ENCODE data around the gene MAPKAPK2. TPM values are rescaled to one million over a fixed set of nuclear protein-coding genes. Genes with fewer than 3 reads are reported as not detected.
A peak's percentile ranks its signal among the peaks of the same experiment; 100 is the strongest.

Gene MAPKAPK2
- total RNA-seq, 1 donor from 2014 or later: 63.1 TPM

GRCh38 chr1:206709322-206709721 is 24.6 kb downstream of the MAPKAPK2 start:
- Mint-ChIP-seq H3K9me3 (no peaks in the 10 kb centered on the region), H3K36me3 (no peaks in the 10 kb centered on the region), H3K4me1 (ENCODE audit: unreplicated experiment) (peaks cover 57% of the 10 kb centered on the region), H3K27ac (peak overlapping the region; percentile 15), H3K4me3 (no peak overlapping the region), H3K27me3 (no peaks in the 10 kb centered on the region)
- TF ChIP-seq, protein P1, sequence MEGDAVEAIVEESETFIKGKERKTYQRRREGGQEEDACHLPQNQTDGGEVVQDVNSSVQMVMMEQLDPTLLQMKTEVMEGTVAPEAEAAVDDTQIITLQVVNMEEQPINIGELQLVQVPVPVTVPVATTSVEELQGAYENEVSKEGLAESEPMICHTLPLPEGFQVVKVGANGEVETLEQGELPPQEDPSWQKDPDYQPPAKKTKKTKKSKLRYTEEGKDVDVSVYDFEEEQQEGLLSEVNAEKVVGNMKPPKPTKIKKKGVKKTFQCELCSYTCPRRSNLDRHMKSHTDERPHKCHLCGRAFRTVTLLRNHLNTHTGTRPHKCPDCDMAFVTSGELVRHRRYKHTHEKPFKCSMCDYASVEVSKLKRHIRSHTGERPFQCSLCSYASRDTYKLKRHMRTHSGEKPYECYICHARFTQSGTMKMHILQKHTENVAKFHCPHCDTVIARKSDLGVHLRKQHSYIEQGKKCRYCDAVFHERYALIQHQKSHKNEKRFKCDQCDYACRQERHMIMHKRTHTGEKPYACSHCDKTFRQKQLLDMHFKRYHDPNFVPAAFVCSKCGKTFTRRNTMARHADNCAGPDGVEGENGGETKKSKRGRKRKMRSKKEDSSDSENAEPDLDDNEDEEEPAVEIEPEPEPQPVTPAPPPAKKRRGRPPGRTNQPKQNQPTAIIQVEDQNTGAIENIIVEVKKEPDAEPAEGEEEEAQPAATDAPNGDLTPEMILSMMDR (conservative IDR thresholded peaks at IDR 0.05): no peak
- DNase-seq (ENCODE audit: extremely low spot score, unreplicated experiment): no peak

GRCh38 chr1:206709772-206710459 is 25.2 kb downstream of the MAPKAPK2 start:
- Mint-ChIP-seq H3K36me3 (no peaks in the 10 kb centered on the region), H3K9me3 (no peaks in the 10 kb centered on the region), H3K4me3 (no peak overlapping the region), H3K4me1 (ENCODE audit: unreplicated experiment) (peaks cover 54% of the 10 kb centered on the region), H3K27ac (no peak overlapping the region), H3K27me3 (no peaks in the 10 kb centered on the region)
- DNase-seq (ENCODE audit: extremely low spot score, unreplicated experiment): no peak
- TF ChIP-seq, protein P1 (conservative IDR thresholded peaks at IDR 0.05): no peak

DNA sequence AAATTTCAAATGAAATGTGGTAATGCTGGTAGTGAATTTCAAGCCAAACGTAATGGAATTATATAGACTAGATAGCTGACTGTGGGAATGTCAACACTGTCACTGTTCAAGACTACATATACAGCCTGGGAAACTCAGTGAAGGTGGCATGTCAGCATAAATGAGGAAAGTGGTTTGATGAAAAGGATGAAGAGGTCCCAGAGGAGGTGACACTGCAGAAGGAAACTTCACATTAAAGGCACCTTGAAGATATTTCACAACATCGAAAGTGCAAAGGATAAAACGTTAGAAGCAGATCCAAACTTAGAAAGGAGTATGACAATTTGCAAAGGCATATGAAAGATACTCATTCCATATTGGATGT is 25.7 kb downstream of the MAPKAPK2 start:
- Mint-ChIP-seq H3K4me3 (no peak overlapping the region), H3K27ac (no peak overlapping the region), H3K36me3 (no peaks in the 10 kb centered on the region), H3K9me3 (no peaks in the 10 kb centered on the region), H3K4me1 (ENCODE audit: unreplicated experiment) (peaks cover 50% of the 10 kb centered on the region), H3K27me3 (no peaks in the 10 kb centered on the region)
- no peak for DNase-seq (ENCODE audit: extremely low spot score, unreplicated experiment)
- TF ChIP-seq, protein P1 (conservative IDR thresholded peaks at IDR 0.05): no peak

- no peaks in the 10 kb centered on the region for H3K9me3 Mint-ChIP-seq
- H3K4me3 Mint-ChIP-seq: no peak overlapping the region
- TF ChIP-seq, protein P1 (conservative IDR thresholded peaks at IDR 0.05): no peak
- no peak for DNase-seq (ENCODE audit: extremely low spot score, unreplicated experiment)
- peaks cover 50% of the 10 kb centered on the region for H3K4me1 Mint-ChIP-seq (ENCODE audit: unreplicated experiment)
- no peaks in the 10 kb centered on the region for H3K36me3 Mint-ChIP-seq
- H3K27ac Mint-ChIP-seq: no peak overlapping the region
- no peaks in the 10 kb centered on the region for H3K27me3 Mint-ChIP-seq
Measured at GRCh38 chr1:206713070-206713469, 28.4 kb downstream of the MAPKAPK2 start.

DNA sequence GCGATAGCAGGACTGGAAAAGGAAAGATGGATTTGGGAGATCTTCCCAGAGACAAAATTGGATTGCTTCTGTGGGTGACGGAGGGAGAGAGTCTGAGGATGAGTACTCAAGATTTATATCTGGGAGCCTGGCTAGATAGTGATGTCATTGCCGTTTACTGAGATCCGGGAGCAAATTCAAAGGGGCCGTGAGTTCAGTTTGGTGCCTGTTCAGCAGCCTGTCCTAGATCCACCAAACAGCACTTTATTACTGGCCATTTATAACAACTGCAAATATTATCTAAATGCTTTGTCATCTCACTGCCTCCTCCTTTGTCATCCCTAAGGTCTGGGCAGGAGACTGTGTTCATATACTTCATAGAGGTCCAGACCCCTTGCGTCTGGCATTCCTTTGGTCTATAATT is 29.2 kb downstream of the MAPKAPK2 start:
- no peaks in the 10 kb centered on the region for H3K9me3 Mint-ChIP-seq
- peaks cover 48% of the 10 kb centered on the region for H3K4me1 Mint-ChIP-seq (ENCODE audit: unreplicated experiment)
- no peak for DNase-seq (ENCODE audit: extremely low spot score, unreplicated experiment)
- peak overlapping the region; percentile 54 for H3K27ac Mint-ChIP-seq
- no peaks in the 10 kb centered on the region for H3K27me3 Mint-ChIP-seq
- TF ChIP-seq, protein P1 (conservative IDR thresholded peaks at IDR 0.05): no peak
- no peak overlapping the region for H3K4me3 Mint-ChIP-seq
- no peaks in the 10 kb centered on the region for H3K36me3 Mint-ChIP-seq

All from type B pancreatic cell (in vitro differentiated cells).